ENCODE data around the gene SPZ1.

GRCh38 chr5:80302636-80303035, 17.2 kb upstream of the SPZ1 start:
- TF ChIP-seq CTCF (IDR thresholded peaks at IDR 0.05; ENCODE audit: insufficient read depth, low read length) (no peak), SPI1 (IDR thresholded peaks at IDR 0.05; ENCODE audit: borderline replicate concordance, low read depth) (no peak)
